Iris pigment epithelial cell (primary cell): ENCODE data around the gene ADORA1.

Source experiments
- DNase-seq: peaks from one replicate; pipeline ENCODE4 v3.0.0-alpha.2; 2011; ENCODE audit warnings: low read depth

The ADORA1 gene

DNA sequence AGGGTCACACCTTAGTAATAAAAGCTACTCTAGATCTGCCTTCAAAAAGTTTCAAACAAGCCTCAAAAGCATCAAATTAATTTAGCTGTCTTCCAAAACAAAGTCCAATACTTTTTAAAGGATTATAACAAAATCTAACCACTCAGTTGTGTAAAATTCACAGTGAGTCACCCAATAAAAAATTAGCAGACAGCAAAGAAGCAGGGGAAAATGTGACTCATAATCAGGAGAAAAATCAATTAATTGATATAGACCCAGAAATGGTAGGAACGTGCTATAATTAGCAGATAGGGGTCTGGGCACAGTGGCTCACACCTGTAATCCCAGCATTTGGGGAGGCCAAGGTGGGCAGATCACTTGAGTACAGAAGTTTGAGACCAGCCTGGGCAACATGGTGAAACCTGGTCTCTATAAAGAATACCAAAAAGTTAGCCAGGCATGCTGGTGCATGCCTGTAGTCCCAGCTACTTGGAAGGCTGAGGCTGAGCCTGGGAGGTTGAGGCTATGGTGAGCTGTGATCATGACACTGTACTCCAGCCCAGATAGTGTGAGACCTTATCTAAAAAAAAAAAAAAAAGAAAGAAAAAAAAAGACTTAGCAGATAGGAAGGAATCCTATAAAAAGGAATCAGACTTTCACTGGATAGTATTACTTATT is 33.6 kb upstream of the ADORA1 start:
- no peak for DNase-seq

DNA sequence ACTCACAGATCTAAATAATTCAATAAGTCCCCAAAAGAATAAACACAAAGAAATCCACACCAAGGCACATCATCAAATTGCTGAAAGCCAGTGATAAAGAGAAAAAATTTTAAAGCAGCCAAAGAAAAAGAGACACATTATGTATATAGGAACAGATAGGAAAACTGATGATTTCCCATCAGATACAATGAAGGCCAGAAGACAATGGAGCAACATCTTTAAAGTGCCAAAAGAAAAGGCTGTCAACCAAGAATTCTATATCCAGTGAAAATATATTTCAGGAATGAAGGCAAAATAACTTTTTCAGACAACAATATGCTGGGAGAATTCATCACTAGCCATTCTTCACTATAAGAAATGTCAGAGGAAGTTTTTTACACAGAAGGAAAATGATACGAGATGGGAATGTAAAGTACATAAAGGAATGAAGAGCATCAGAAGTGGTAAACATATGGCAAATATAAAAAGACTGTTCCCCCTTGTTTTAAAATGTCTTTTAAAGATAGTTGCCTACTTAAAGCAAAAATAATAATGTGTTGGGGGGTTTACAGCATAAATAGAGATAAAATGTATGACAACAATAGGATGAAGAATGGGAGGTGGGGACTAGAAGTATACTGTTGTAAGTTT is 32.4 kb upstream of the ADORA1 start:
- DNase-seq = no peak

DNA sequence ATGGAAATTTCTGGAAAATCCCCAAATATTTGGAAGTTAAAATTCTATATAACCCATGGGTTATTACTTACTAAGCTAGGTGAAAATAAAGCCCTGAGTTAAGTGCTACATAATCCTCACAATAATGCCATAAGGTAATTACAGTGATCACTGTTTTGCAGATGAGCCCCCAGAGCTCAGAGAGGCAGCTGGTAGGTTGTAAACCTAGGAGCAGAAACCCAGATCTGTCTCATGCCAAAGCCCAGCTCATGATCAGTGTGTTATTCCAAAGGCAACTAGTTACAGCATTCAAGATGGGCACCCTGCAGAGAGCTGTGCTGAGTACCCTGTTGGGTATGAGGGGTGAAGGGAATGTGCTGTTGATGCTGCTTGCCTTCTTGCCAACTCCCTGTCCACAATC is 31.0 kb upstream of the ADORA1 start:
- DNase-seq = no peak

DNA sequence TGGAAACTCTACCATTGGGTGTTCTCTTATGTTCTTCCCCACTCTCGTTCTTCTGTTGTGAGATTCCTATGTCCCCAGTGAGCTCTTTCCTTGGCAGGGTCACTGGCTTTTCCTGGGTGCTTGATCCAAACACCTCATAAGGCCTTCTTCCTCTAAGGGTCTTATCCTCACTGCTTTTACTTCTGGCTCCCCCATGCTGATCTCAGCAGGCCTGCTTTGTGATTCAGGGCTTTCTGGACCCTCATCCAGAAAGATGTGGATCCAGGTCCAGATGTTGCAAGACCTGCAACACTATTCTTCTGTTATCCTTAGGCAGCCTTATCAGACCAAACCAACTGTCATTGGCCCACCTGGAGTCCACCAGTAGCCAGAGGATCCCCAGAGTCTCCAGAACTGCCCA is 30.5 kb upstream of the ADORA1 start:
- no peak for DNase-seq

DNA sequence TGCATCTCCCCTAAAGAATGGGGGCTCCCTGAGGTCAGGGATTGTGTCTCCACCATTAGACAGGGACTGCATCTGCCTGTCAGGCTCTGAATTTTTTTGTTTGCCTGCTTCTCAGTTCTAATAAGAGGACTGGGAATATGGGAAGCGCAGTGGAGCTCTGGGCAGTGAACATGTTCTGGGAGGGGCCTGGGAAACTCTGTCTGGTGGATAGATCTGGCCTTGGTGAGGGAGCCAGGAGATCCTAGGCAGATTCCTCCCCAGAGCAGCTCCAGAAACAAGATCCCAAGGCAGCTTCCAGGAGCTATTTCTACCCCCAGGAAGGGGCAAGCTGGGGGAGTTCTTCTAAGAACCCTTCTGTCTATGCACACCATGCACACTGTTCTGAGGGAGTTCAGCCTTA is 29.1 kb upstream of the ADORA1 start:
- no peak for DNase-seq

DNA sequence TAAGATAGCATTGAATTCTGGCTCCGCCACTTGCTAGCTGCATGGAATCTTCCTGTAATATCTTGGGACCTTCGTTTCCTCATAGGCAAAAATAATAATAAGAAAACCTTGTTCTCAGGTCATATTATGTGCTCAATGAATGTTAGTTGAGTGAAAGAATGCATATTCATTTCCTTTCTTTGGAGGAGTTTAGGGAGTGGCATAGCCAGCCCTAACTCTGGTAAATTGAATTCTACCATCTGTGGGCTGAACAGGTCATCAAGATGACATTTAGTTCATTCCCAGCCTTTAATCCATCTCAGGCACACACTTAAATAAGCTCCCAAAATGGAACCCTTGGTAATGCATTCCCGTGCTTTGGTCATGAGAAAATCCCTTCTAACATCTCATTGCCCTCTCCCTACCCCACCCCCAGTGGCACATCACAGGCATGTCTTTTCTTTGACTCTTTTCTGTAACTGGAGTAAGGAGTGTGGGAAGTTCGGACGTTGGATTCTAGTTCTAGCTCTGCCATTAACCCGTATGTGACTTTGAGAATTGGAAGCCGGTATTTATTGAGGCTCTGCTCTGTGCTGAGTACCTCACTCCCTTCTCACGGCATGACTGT is 28.5 kb upstream of the ADORA1 start:
- no peak for DNase-seq

DNA sequence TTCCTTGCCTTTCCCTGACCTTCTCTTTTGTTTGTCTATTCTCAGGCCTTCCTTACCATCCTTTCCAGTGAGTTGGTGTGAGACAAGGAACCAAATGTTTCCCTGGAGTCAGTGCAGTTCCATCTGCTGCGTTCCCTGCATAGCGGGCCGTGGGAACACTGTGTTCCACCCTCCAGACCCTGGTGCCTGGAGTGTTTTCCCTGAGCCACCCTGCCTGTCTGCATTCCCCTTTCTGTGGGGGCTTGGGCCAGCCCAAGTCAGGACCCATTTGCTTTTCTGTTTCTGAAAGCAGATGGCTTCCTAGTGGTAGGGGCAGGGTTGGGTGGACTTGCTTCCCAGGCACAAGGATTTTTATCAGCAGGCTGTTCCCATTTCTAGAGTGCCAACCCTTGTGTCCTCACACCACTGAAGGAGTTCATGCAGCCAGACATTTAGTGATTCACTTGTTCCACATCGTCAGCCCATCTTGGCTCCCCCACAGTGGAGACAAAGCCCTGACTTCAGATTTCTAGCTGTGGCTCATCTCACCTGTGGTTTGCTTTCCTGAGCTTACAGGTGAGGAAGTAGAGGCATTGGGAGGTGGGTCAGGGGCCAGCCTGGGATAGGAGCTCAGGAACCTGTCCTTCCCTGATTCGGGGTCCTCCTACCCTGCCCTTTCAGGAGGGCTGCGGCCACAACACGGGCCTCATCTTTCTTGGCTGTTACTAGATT is 27.6 kb upstream of the ADORA1 start:
- no peak for DNase-seq

DNA sequence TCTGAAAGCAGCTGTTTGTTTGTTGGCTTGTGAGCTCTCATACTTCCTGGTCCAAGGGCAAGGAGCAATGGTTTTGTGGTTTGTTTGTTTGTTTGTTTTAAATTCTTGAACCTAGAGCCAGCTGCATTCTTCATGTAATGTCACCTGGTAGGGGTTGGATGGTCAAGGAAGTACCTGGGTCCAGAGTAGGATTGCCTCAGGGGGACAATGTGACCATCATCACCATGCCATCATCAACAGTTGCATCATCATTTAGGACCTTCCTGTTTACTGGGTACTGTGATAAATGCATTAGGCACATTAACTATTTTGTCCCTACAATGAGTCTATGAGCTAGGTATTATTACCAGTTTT is 27.0 kb upstream of the ADORA1 start:
- DNase-seq = no peak

DNA sequence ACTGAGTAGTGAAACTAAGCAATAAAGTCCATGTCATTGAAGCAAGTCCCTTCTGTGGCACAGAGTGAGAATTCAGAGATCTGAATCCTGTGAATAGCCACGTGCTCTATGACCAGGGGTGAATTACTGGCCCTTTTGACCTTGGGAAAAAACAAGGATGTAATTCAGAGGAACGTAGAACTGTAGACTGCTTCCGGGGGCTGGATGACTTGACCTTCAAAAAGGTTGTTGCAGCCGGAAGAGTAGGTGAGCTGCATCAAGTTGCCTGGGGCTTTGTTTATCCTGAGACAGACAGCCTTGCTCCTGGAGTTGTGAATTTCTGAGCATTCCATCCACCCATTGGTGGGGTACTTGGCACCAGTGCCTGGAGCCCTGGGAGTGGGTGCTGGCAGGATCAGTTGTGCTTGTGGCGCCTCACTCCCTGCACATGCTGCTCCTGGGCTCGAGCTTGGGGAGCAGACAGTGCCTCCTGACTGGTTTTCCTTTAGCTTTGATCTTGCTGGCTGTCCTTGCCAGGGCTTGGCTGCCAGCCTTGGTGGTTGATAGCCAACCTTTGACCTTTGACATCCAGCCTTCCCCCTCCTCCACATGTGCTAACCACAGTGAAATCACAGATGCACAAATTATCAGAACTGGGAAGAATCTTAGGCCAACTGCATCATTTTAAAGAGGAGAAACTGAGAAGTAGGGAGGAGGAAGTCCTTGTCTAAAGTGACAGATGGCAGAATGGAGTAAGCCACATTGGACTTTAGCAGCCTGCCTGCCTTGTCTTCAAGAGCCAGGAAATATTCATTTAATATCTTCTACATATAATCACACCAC is 25.5 kb upstream of the ADORA1 start:
- no peak for DNase-seq

DNA sequence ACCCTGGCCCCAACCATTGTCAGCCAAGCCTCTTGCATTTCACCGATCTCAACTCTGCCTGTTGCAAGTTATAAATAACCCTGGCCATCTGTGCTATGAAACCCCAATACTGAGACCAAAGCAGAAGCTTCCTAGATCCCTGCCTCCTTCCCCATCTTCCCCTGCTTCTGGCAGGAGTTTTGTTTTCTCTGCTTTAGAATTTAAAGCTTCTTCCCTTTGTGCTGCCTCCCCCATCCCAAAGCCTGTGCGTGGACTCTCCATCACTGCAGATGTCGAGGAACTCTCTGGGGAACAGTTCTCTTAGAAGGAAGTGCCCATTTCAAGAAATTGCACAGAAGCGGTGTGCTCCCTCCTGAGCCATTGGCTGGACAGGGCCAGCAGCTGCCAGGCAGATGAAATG is 24.3 kb upstream of the ADORA1 start:
- no peak for DNase-seq

DNA sequence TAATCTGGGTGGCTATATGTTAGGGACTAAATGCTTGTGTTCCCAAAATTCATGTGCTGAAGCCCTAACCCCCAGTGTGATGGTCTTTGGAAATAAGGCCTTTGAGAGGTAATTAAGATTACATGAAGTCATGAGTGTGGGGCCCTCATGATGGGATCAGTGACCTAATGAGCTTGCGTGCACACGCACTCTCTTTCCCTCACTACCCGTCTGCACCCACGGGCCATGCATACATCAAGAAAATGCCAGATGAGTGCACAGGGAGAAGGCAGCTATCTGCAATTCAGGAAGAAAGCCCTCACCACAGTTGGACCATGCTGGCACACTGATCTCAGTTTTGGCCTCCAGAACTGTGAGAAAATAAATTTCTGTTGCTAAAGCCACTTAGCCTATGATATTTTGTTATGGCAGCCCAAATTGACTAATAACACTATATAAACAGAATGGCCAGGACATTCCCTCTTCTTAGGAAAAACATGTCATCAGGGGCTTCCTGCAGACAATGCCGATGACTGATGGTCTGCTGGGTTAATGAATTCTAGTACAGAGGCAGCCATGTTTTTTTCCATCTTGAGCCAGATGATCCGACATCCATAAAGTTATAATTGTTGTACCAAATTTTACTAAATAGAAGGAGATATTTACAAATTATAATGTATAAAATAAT is 23.6 kb upstream of the ADORA1 start:
- DNase-seq = no peak

DNA sequence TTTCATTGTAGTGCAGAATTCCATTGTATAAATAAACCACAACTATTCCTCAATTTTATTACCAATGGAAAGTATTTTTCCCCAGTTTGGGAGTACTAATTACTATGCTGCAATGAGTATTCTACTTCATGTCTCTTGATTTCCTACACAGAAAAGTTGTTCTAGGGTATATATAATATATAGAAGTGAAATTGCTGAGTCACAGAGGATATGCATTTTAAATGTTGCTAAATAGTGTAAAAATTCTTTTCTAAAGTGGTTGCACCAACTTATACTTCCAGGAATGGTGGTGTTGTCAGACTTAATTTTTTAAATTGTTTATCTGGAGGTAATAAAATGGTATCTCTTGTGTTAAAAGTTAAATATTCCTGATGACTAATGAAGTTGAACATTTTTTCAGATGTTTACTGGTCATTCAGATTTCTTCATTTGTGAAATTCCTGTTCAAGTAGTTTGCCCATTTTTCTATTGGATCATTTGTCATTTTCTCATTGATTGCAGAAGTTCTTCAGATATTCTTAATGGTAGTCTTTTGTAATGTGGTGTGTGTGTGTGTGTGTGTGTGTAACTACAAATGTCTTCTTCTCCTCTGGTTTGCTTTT is 22.6 kb upstream of the ADORA1 start:
- no peak for DNase-seq

DNA sequence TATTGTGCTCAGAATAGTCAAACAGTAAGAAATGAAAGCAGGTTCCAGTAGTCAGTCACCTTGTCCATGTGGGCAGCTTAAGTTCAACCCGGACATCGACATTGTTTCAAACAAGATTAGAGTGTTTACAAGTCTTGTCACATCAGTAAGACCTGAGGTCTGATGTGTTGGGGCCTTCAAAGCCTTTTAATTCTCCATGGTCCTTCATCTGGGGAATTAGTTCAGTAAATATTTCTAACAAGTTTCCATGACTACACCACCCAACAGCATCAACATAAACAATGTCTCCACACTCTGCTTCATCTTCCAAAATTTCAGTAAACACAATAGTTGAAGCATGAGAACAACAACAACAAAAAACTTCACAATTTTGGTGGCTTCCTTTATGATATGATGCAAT is 15.1 kb upstream of the ADORA1 start:
- no peak for DNase-seq

DNA sequence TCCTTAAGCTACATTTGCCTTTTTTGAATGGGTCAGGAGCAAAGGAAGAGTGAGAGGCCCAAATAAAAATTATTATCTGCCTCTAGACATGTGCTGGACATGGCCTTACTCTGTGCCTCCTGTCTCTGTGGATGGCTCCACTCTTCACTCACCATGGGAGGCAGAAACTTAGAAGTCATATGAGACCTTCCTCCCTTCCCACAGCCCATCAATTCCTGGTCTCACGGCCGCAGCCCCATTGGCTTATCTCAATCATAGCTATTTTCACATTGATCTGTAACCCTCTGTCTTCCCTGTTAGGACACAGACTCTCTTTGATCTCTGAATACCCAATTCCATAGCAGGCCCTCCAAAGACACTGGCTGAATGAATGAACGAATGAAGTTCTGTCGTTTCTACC is 14.2 kb upstream of the ADORA1 start:
- DNase-seq = no peak

DNA sequence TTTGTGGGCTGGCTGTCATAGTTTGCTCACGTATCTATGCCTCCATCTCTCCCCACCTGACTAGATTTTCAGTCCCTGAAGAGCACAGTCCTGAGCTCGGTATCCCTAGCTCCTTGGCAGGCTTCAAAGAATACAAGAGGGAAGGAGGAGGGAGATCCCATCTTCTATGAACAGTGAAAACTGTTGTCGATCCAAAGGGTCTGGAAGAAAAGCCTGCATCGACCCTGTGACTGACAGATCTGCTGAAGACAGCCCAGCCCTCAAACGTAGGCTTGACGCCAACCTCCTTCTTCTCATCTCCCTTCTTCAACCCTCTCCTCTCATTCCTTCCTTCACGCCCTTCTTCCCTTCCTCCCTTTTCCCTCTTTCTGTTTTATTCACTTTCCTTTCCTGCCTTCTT is 13.3 kb upstream of the ADORA1 start:
- no peak for DNase-seq

DNA sequence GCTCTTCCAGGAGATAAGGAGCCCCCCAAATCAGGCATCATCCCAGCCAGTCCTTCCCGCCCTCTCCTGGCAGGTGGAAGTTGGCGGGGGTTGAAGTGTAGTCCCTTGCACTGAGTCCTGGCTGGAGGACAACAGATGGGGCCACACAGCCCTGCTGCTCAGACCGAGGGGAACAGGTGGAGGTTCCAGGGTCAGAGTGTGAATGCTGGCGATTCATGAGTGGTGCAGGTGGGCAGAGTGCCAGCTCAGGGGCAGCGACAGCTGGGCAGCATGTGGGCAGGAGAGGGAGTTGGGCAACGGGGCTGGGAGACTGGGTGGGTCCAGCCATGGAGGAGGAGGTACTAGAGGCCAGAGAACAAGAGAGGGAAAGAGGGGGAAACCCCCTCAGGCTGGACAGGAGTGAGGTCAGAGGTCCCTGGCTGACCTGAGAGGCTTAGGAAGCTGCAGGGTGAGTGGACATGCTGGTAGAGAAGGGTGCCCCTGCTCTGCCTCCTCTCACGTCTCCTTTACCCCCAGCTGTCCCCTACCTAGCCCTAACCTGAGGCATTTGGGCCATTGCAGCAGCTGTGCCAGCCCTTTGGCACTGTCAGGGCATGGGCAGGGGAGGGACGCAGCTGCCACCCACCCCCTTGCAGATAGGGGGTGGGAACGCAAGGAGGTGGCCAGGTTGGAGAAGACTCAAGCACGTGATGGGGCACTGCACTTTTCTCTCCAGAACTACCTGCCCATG is 11.3 kb upstream of the ADORA1 start:
- no peak for DNase-seq

DNA sequence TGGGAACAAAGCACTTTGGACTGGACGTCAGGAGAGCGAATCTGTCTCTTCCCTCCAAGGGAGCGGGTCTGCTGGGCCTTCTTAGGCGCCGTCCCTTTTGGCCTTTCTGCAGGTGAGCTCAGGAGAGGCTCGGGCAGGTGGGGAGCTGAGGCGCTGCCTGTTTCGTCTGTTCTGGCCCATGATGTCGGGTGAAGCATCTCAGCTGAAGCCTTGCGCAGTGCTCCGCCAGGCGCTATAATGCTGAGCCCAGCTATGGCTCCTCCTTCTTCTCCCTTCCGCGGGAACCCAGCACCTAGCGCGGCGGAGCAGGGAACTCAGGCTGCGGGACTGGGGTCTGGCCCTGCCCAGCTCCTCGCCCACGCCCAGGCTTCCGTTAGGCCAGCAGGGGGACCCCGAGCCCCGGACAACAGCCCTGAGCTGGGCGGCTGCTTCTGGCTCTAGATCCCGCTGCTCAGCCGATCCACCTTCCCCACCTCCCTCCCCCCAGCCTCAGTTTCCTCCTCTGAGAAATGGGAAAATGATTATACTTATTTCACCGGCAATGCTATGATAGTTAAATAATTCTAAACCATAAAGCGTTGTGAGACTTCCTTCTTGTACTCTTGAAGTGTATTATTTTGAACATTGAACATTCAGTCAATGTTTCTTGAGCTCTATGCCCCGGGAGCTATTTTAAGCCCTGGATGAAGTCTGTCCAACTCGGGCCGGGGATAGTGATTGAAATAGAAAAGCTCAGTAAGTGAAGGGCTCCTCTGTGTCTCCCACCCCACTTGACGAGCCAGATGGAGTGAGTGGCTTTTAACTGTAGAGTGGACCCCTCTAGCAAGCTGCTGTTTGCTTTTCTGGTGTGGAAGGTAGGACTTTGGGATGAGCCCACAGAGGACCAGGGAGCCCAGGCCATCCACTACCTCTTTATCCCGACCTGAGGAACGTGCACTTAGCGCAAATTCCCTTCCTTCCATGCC is 9.6 kb upstream of the ADORA1 start:
- peak; percentile 55 for DNase-seq

DNA sequence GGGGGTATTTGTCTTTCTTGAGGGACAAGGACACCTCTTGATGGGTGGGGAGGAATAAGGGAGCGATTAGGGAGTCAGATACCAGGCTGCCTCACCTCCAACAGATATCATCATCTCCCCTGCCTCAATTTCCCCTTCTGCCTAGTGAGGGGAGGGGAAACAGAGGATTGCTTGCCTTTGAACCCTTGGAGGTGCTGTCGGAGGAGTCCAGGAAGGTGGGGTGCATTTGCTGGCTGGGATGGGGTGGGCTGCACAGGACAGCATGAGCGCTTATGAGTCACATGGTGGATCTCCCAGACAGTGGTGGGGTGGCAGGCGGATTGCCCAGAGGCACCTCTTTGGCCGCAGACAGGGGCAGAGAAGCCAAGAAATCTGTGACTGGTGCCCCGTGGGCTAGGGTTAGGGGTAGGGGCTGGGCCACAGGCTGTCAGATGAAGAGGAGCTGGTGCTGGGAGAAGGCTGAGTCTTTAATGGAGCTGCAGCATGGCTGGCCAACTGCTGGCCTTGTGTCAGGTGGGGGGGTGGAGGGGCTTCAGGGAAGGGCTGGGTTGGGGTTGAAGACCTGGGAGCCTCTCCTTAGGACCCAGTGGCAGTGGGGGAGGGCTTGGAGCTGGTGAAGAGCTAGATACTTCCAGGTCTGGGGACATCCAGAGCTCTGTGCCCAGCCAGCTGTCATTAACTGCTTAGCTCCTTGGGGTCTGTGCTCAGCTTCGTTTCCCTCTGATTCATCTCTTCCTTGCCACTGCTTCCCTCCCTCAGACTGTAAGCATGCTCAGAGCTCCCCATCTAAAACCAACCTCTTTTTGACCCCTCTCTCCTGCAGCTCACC is 7.0 kb upstream of the ADORA1 start:
- DNase-seq = no peak
